ENCODE measurements around the gene ACTBL2.

- no peak for TF ChIP-seq CTCF (optimal IDR thresholded peaks at IDR 0.05 in 1 of 3, IDR thresholded peaks at IDR 0.05 in 1 of 3, conservative IDR thresholded peaks at IDR 0.05 in 1 of 3; ENCODE audit: extremely low read depth in 1 of 3, insufficient read depth in 2 of 3, low read length in 3 of 3)
- TF ChIP-seq EZH2 (IDR thresholded peaks at IDR 0.05; ENCODE audit: low read length): no peak
Observed at GRCh38 chr5:57504357-57504756, 21.7 kb upstream of the ACTBL2 start.

All from keratinocyte (primary cell).